Umbilical cord (tissue), 2 donors: ENCODE measurements around the gene CIDEC. TPM values are rescaled to one million over a fixed set of nuclear protein-coding genes. Genes with fewer than 3 reads are reported as not detected.

ENCODE experiments used
- DNase-seq: peaks from one replicate; pipeline ENCODE4 v3.0.0-alpha.2; 2015; ENCODE audit warnings: low spot score
- total RNA-seq: library from RNA; depleted of rRNA; stranded (reverse); fragments of >200 nt; gene quantifications from one replicate; pipeline ENCODE4 v1.2.3, GENCODE V29; 2014; ENCODE audit warnings: low replicate concordance; ENCODE audit not compliant: insufficient read depth

The CIDEC gene
- total RNA-seq: 4.6 TPM

GRCh38 chr3:9879830-9880549 lies at the start of gene CIDEC:
Gene CIDEC (minus strand): TSS chr3:9880253. CDS start chr3:9878486, 1,767 bp downstream.
- DNase-seq: peak; percentile 38

GRCh38 chr3:9928158-9928557 lies 48.1 kb upstream of the CIDEC start:
- no peak for DNase-seq

- DNase-seq: no peak
Measured at GRCh38 chr3:9918261-9919038, 38.4 kb upstream of the CIDEC start.

GRCh38 chr3:9917820-9918219 lies 37.8 kb upstream of the CIDEC start:
- DNase-seq: no peak

- peak; percentile 94 for DNase-seq
Measured at GRCh38 chr3:9916734-9917680, 37.0 kb upstream of the CIDEC start, which contains the start of gene IL17RC. Gene IL17RC (plus strand): TSS chr3:9917098. CDS start chr3:9917316, 218 bp downstream.

GRCh38 chr3:9916346-9916733 lies 36.3 kb upstream of the CIDEC start:
- DNase-seq: peak; percentile 41

- peak; percentile 93 for DNase-seq
Measured at GRCh38 chr3:9915254-9916141, 35.4 kb upstream of the CIDEC start.

GRCh38 chr3:9914559-9915253 lies 34.7 kb upstream of the CIDEC start:
- no peak for DNase-seq

GRCh38 chr3:9914011-9914410 lies 34.0 kb upstream of the CIDEC start:
- DNase-seq: no peak

- DNase-seq: no peak
Measured at GRCh38 chr3:9913601-9914000, 33.5 kb upstream of the CIDEC start.

- no peak for DNase-seq
Measured at GRCh38 chr3:9912294-9912935, 32.4 kb upstream of the CIDEC start.

GRCh38 chr3:9911863-9912262 lies 31.8 kb upstream of the CIDEC start:
- DNase-seq: no peak

GRCh38 chr3:9909221-9910013 lies 29.4 kb upstream of the CIDEC start:
- no peak for DNase-seq

- DNase-seq: no peak
Measured at GRCh38 chr3:9908286-9908685, 28.2 kb upstream of the CIDEC start.

- no peak for DNase-seq
Measured at GRCh38 chr3:9906480-9906879, 26.4 kb upstream of the CIDEC start.

- DNase-seq: no peak
Measured at GRCh38 chr3:9903904-9904303, 23.9 kb upstream of the CIDEC start.

GRCh38 chr3:9903238-9903624 lies 23.2 kb upstream of the CIDEC start:
- no peak for DNase-seq

GRCh38 chr3:9902372-9903237 lies 22.6 kb upstream of the CIDEC start, which contains the start of gene IL17RE:
Gene IL17RE (plus strand): TSS chr3:9902848. CDS start chr3:9902933, 85 bp downstream.
- peak; percentile 58 for DNase-seq
